K562 (cell line): ENCODE data around the gene CGREF1. TPM values are rescaled to one million over a fixed set of nuclear protein-coding genes. Genes with fewer than 3 reads are reported as not detected.

Source experiments
- ATAC-seq: fragments of 200-7000 bp; cut with Tn5 transposase; 3 replicates; pipeline ENCODE4 v1.9.1; 2020; ENCODE audit warnings: moderate library complexity
- BruUV-seq: library from RNA; stranded (reverse); fragments of 400-500 nt; replicated peaks from 2 replicates; lab custom pipeline; 2021; lab: Mats Ljungman, UMichigan
- CTCF ChIA-PET: fragments of 300-600 bp; formaldehyde crosslinking; extraction: SDS; loops from one replicate; lab custom pipeline; 2021; ENCODE audit warnings: low intra/inter-chr PET ratio; lab: Yijun Ruan, JAX
- POLR2A ChIA-PET: fragments of 300-600, 350-650 bp; sonication (Branson Sonifier 250); formaldehyde crosslinking; extraction: SDS; loops from one replicate; lab custom pipeline; 2021; ENCODE audit warnings: antibody characterized with exemption, inconsistent platforms; lab: Yijun Ruan, JAX
- DNase-seq, 4 experiments: peaks; one replicate each; pipeline versions ENCODE4 v3.0.0 to v3.0.0-alpha.2; 2011 to 2018; ENCODE audit warnings: low spot score in 3 of 4, mixed read lengths in 3 of 4; ENCODE audit errors: extremely low read depth in 1 of 4
- FAIRE-seq: peaks from 2 replicates; lab custom pipeline; 2011; peaks lifted over from hg19 to GRCh38; lab: Jason Lieb, UNC
- H2AFZ ChIP-seq: 2 replicates; pipeline ENCODE4 v1.6.0; 2011; ENCODE audit warnings: low read depth, low read length, control low read depth, inconsistent platforms
- H3K27ac ChIP-seq: fragments of 200-600 bp; 3 replicates; pipeline ENCODE4 v1.8.0; 2011; ENCODE audit warnings: low read depth, mild to moderate bottlenecking, control low read depth, inconsistent platforms, low read length, moderate library complexity, mixed read lengths; ENCODE audit errors: extremely low read depth
- H3K27me3 ChIP-seq, 2 experiments: fragments of 300-600 bp in 1 of 2; 2 replicates in 1 of 2; 3 replicates in 1 of 2; pipeline versions ENCODE4 v1.6.0 to v1.8.0; 2011; ENCODE audit warnings: inconsistent platforms in 2 of 2, low read length in 2 of 2, mild to moderate bottlenecking in 1 of 2, mixed read lengths in 1 of 2, moderate library complexity in 1 of 2; ENCODE audit not compliant: control insufficient read depth in 2 of 2, insufficient read depth in 2 of 2
- H3K36me3 ChIP-seq: fragments of 300-600 bp; 3 replicates; pipeline ENCODE4 v1.8.0; 2011; ENCODE audit warnings: mild to moderate bottlenecking, low read length, inconsistent platforms; ENCODE audit not compliant: control insufficient read depth, insufficient read depth
- H3K4me1 ChIP-seq, 2 experiments: fragments of 200-600 bp in 1 of 2; replicated peaks in 1 of 2; 2 replicates in 1 of 2; 3 replicates in 1 of 2; pipeline versions ENCODE4 v1.5.1 to v1.8.0; 2011; ENCODE audit warnings: inconsistent platforms in 2 of 2, low read length in 2 of 2, mild to moderate bottlenecking in 1 of 2, mixed read lengths in 1 of 2, moderate library complexity in 1 of 2; ENCODE audit not compliant: control insufficient read depth in 2 of 2, insufficient read depth in 2 of 2
- H3K4me2 ChIP-seq: 2 replicates; pipeline ENCODE4 v1.6.1; 2011; ENCODE audit warnings: low read length, control low read depth, inconsistent platforms, mixed read lengths; ENCODE audit not compliant: insufficient read depth
- H3K4me3 ChIP-seq: fragments of 200-600 bp; sonication (generic), shearing (Covaris generic); 2 replicates; pipeline ENCODE4 v1.5.1; 2016; ENCODE audit warnings: control low read depth, inconsistent platforms
- H3K79me2 ChIP-seq: fragments of 200-600 bp; 3 replicates; pipeline ENCODE4 v1.8.0; 2011; ENCODE audit warnings: low read length, inconsistent platforms; ENCODE audit not compliant: control insufficient read depth, insufficient read depth
- H3K9ac ChIP-seq, 2 experiments: 2 replicates each; pipeline versions ENCODE4 v1.6.0 to v1.6.1; 2011; ENCODE audit warnings: low read depth in 2 of 2, low read length in 2 of 2, control low read depth in 1 of 2, inconsistent platforms in 1 of 2, mild to moderate bottlenecking in 1 of 2, mixed read lengths in 1 of 2; ENCODE audit not compliant: insufficient read depth in 1 of 2
- H3K9me1 ChIP-seq: one replicate; pipeline ENCODE4 v1.6.0; 2011; ENCODE audit warnings: inconsistent platforms, mild to moderate bottlenecking, low read length, moderate library complexity; ENCODE audit not compliant: control insufficient read depth, insufficient read depth
- H3K9me3 ChIP-seq: replicated peaks from 2 replicates; pipeline ENCODE4 v1.5.1; 2011; ENCODE audit warnings: low read depth, low read length, inconsistent platforms; ENCODE audit not compliant: control insufficient read depth, insufficient read depth
- H4K20me1 ChIP-seq: replicated peaks from 2 replicates; pipeline ENCODE4 v1.6.1; 2011; ENCODE audit warnings: low read length, inconsistent platforms, mixed read lengths; ENCODE audit not compliant: control insufficient read depth, insufficient read depth
- ASH1L ChIP-seq: fragments of 450-650 bp; IDR thresholded peaks from 2 replicates; pipeline ENCODE4 v1.6.1; 2018; ENCODE audit warnings: borderline replicate concordance, mild to moderate bottlenecking, low read depth; ENCODE audit not compliant: partially characterized antibody
- BCLAF1 ChIP-seq, 2 experiments: fragments of 450-650 bp in 1 of 2; IDR thresholded peaks; 2 replicates each; pipeline ENCODE4 v1.6.1; 2011 to 2017; ENCODE audit warnings: low read depth in 2 of 2, antibody characterized with exemption in 1 of 2, borderline replicate concordance in 1 of 2, low read length in 1 of 2, mild to moderate bottlenecking in 1 of 2, mixed read lengths in 1 of 2; ENCODE audit not compliant: control insufficient read depth in 1 of 2
- CBFA2T2 ChIP-seq: fragments of 450-650 bp; conservative IDR thresholded peaks from 2 replicates; pipeline ENCODE4 v1.6.1; 2017; ENCODE audit warnings: mild to moderate bottlenecking
- CC2D1A ChIP-seq: fragments of 450-650 bp; IDR thresholded peaks from 2 replicates; pipeline ENCODE4 v1.6.1; 2017; ENCODE audit warnings: mild to moderate bottlenecking
- ELK1 ChIP-seq: sonication (generic); formaldehyde crosslinking; IDR thresholded peaks from 2 replicates; pipeline ENCODE4 v1.8.1; 2022; ENCODE audit warnings: missing genetic modification reagents
- HDAC1 ChIP-seq, 2 experiments: fragments of 450-650 bp; IDR thresholded peaks; 2 replicates each; pipeline ENCODE4 v1.6.1; 2016 to 2017; ENCODE audit warnings: inconsistent platforms in 1 of 2, mild to moderate bottlenecking in 1 of 2, moderate library complexity in 1 of 2
- KAT2B ChIP-seq: IDR thresholded peaks from one replicate; pipeline ENCODE4 v1.6.1; 2012; ENCODE audit warnings: low read depth, mild to moderate bottlenecking, control low read depth, inconsistent platforms, low read length, moderate library complexity
- MAZ ChIP-seq, 2 experiments: fragments of 450-650 bp in 1 of 2; sonication (generic) in 1 of 2; formaldehyde crosslinking; IDR thresholded peaks in 1 of 2; conservative IDR thresholded peaks in 1 of 2; 2 replicates each; pipeline versions ENCODE4 v1.4.0 to v1.5.0; 2020; ENCODE audit warnings: mild to moderate bottlenecking in 1 of 2, missing genetic modification reagents in 1 of 2
- MEF2A ChIP-seq: IDR thresholded peaks from 2 replicates; pipeline ENCODE4 v1.6.1; 2011; ENCODE audit warnings: low read depth, mild to moderate bottlenecking, low read length, moderate library complexity; ENCODE audit not compliant: control insufficient read depth
- MYBL2 ChIP-seq, 2 experiments: fragments of 450-650 bp in 1 of 2; sonication (generic) in 1 of 2; formaldehyde crosslinking in 1 of 2; IDR thresholded peaks; 2 replicates each; pipeline versions ENCODE4 v1.6.1 to v1.8.1; 2017 to 2022; ENCODE audit warnings: borderline replicate concordance in 1 of 2, inconsistent platforms in 1 of 2, low read depth in 1 of 2, mild to moderate bottlenecking in 1 of 2, missing genetic modification reagents in 1 of 2, moderate library complexity in 1 of 2
- RFX1 ChIP-seq: fragments of 450-650 bp; IDR thresholded peaks from 2 replicates; pipeline ENCODE4 v1.6.1; 2016; ENCODE audit warnings: mild to moderate bottlenecking, moderate library complexity
- RFX7 ChIP-seq: fragments of 250-450 bp; sonication (Bioruptor Pico); IDR thresholded peaks from 2 replicates; pipeline ENCODE4 v1.5.1; 2021; ENCODE audit warnings: mild to moderate bottlenecking
- ZBTB7A ChIP-seq: IDR thresholded peaks from 2 replicates; pipeline ENCODE4 v1.6.1; 2011; ENCODE audit warnings: low read depth, mild to moderate bottlenecking, low read length, moderate library complexity, borderline replicate concordance; ENCODE audit not compliant: control insufficient read depth
- ZNF354B ChIP-seq: fragments of 250-450 bp; sonication (Bioruptor Pico); IDR thresholded peaks from 2 replicates; pipeline ENCODE4 v1.4.0; 2020
- ZNF707 ChIP-seq: fragments of 250-450 bp; sonication (Bioruptor Pico); conservative IDR thresholded peaks from 2 replicates; pipeline ENCODE4 v1.8.0; 2022; ENCODE audit warnings: inconsistent platforms, mild to moderate bottlenecking, moderate library complexity
- ZNF75A ChIP-seq: fragments of 450-650 bp; formaldehyde crosslinking; IDR thresholded peaks from 2 replicates; pipeline ENCODE4 v1.4.0; 2020; ENCODE audit warnings: mild to moderate bottlenecking
- ZSCAN29 ChIP-seq: fragments of 450-650 bp; IDR thresholded peaks from 2 replicates; pipeline ENCODE4 v1.6.1; 2017
- WGBS: fragments of 100-300 bp; shearing (Covaris generic); methylation state at CpG from one replicate; pipeline ENCODE4 v1.1.6; 2016; ENCODE audit warnings: low coverage, mixed read lengths; ENCODE audit not compliant: insufficient coverage; ENCODE audit errors: missing lambda C conversion rate; 5-methylcytosine and 5-hydroxymethylcytosine counted together
- in situ Hi-C: fragments of 300-500 bp; cut with MboI; formaldehyde crosslinking; loops from 4 replicates; pipeline ENCODE4 v1.15.0; 2018; ENCODE audit warnings: inconsistent platforms, mixed read lengths
- intact Hi-C: fragments of 100-400 bp; cut with micrococcal nuclease; formaldehyde crosslinking; loops from 2 replicates; pipeline ENCODE4 v1.14.2; 2022
- polyA plus RNA-seq, 8 experiments: library from polyadenylated mRNA; depleted of rRNA in 4 of 8; stranded (reverse) in 5 of 8; unstranded in 3 of 8; fragments of >200 nt; fragmentation: Nextera tagmentation in 2 of 8; fragmentation: Illumina TruSeq in 1 of 8; extraction: Ambion mirVana in 2 of 8; extraction: Trizol in 1 of 8; gene quantifications; 2 replicates each; pipeline versions ENCODE4 v1.2.1 to v1.2.3, GENCODE V29; 2011 to 2014; ENCODE audit warnings: inconsistent platforms in 1 of 8, missing spikeins in 1 of 8
- total RNA-seq, 7 experiments: library from RNA; depleted of rRNA in 6 of 7; stranded (reverse); fragments of >200 nt in 6 of 7; fragmentation: Illumina TruSeq in 2 of 7; extraction: Trizol in 2 of 7; gene quantifications; 2 replicates each; pipeline versions ENCODE4 v1.2.1 to v1.2.3, GENCODE V29; 2011 to 2021; ENCODE audit warnings: low replicate concordance in 1 of 7

CGREF1 gene
- total and polyA plus RNA-seq, 9 of the 15 experiments (the other 6 are each of a cell fraction or from before 2014, with no cell fraction given) = 0.07 to 0.50 (median 0.37) TPM

- TF ChIP-seq MAZ (CRISPR knock-in tag; conservative IDR thresholded peaks at IDR 0.05 in 1 of 2, IDR thresholded peaks at IDR 0.05 in 1 of 2) (no peak), ZBTB7A (no peak), ZNF707 (no peak), KAT2B (no peak), RFX1 (no peak), RFX7 (CRISPR knock-in tag) (no peak)
Observed at GRCh38 chr2:27159271-27159670, 40.3 kb upstream of the CGREF1 start (continued).

- H3K9me1 ChIP-seq = no peaks in the 10 kb centered on the region
- H3K36me3 ChIP-seq = no peaks in the 10 kb centered on the region
- H3K9ac ChIP-seq = peak overlapping the region in 1 of 2 experiments; percentile 57; a peak in 2 of 4 replicates
- H3K27me3 ChIP-seq = no peaks in the 10 kb centered on the region
- H4K20me1 ChIP-seq = no peaks in the 10 kb centered on the region
- no peak overlapping the region for H3K27ac ChIP-seq
- in situ Hi-C loops = no loop called here
- FAIRE-seq (no peak), ATAC-seq (0 out of 3 replicates have a peak, but pooled peaks have one; percentile 12), DNase-seq (no peak)
- H3K4me3 ChIP-seq = no peak overlapping the region
- no peak overlapping the region for H3K4me2 ChIP-seq
- H3K9me3 ChIP-seq = no peaks in the 10 kb centered on the region
- no TSS peak for BruUV-seq
- WGBS = 51% methylated on average over 6 of the region's 6 CpGs
- peaks cover 0 to 13% of the 10 kb centered on the region in 2 experiments; a peak in 3 of 5 replicates for H3K4me1 ChIP-seq
- CTCF ChIA-PET = no interaction called here
- POLR2A ChIA-PET = interaction anchor here (1.0 to 1.6 kb wide), 2 partner anchors 18 to 120 kb away, joined by 4 to 5 read pairs; no protein-coding TSS in a partner anchor
- H2AFZ ChIP-seq = peak overlapping the region; percentile 19; the same call in 1 of the 2 replicates
- intact Hi-C loops = no loop called here
- no peaks in the 10 kb centered on the region for H3K79me2 ChIP-seq
- TF ChIP-seq CC2D1A (no peak), ASH1L (no peak), ELK1 (CRISPR knock-in tag) (no peak), HDAC1 (IDR thresholded peaks at IDR 0.05) (no peak), CBFA2T2 (no peak), ZSCAN29 (no peak), ZNF354B (CRISPR knock-in tag) (no peak), ZNF75A (CRISPR knock-in tag) (no peak), MEF2A (no peak), MYBL2 (IDR thresholded peaks at IDR 0.05; ENCODE audit: low read depth) (no peak), MYBL2 (CRISPR knock-in tag; IDR thresholded peaks at IDR 0.05; ENCODE audit: borderline replicate concordance) (no peak), BCLAF1 (IDR thresholded peaks at IDR 0.05; ENCODE audit: borderline replicate concordance in 1 of 2, control insufficient read depth in 1 of 2, low read depth in 2 of 2, low read length in 1 of 2) (no peak)
Observed at GRCh38 chr2:27158468-27158867, 39.5 kb upstream of the CGREF1 start.
